Retinal pigment epithelial cell (primary cell): ENCODE data around the gene RASA1.

ENCODE experiments used
- DNase-seq: peaks from one replicate; pipeline ENCODE4 v3.0.0-alpha.2; 2010; ENCODE audit warnings: low read depth
- H3K4me3 ChIP-seq: 2 replicates; pipeline ENCODE4 v1.5.1; 2011; ENCODE audit warnings: mild to moderate bottlenecking, low read length, control low read depth, moderate library complexity
- CTCF ChIP-seq: conservative IDR thresholded peaks from 2 replicates; pipeline ENCODE4 v1.5.1; 2011; ENCODE audit warnings: low read depth, low read length, control low read depth, inconsistent platforms

Gene RASA1

GRCh38 chr5:87368601-87369000 is 100.9 kb downstream of the RASA1 start:
- TF ChIP-seq CTCF, result no peak
- no peak overlapping the region for H3K4me3 ChIP-seq
- no peak for DNase-seq

GRCh38 chr5:87369431-87369830 is 101.7 kb downstream of the RASA1 start:
- TF ChIP-seq CTCF, result no peak
- no peak for DNase-seq
- H3K4me3 ChIP-seq, result no peak overlapping the region

- no peak for DNase-seq
- TF ChIP-seq CTCF, result no peak
- no peak overlapping the region for H3K4me3 ChIP-seq
These were observed 105.0 kb downstream of the RASA1 start for GRCh38 chr5:87372705-87373104.

- no peak for DNase-seq
- no peak for TF ChIP-seq CTCF
- H3K4me3 ChIP-seq, result no peak overlapping the region
These were observed 114.5 kb downstream of the RASA1 start for GRCh38 chr5:87382224-87382623.

- no peak for DNase-seq
- H3K4me3 ChIP-seq, result no peak overlapping the region
- TF ChIP-seq CTCF, result no peak
These were observed 115.5 kb downstream of the RASA1 start for GRCh38 chr5:87383216-87383615.

- DNase-seq, result no peak
- no peak overlapping the region for H3K4me3 ChIP-seq
- no peak for TF ChIP-seq CTCF
These were observed 118.1 kb downstream of the RASA1 start for GRCh38 chr5:87385802-87386201.

- DNase-seq, result no peak
- TF ChIP-seq CTCF, result no peak
- no peak overlapping the region for H3K4me3 ChIP-seq
These were observed 120.4 kb downstream of the RASA1 start for GRCh38 chr5:87388129-87388528.
